COLO829 (cell line): Measurements from ENCODE around the gene RBM28.

Source experiments
- DNase-seq: peaks from one replicate; pipeline ENCODE4 v3.0.0; 2012; ENCODE audit warnings: low spot score

The RBM28 gene

DNA sequence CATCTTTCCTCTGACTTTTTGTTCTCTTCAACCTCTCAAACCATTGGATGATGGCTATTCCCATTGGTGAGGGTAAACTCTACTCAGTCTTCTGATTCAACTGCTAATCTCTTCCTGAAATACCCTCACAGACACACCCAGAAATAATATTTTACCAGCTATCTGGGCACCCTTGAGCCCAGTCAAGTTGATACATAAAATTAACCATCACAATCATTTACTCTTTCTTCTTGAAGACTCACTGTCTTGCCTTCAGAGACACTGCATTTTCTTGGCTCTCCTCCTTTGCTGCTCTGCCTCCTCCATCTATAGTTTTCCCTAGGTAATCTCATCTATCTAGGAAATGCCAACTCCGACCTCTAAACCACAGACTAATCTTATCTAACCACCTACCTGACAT lies 30.3 kb upstream of the RBM28 start:
- no peak for DNase-seq

DNA sequence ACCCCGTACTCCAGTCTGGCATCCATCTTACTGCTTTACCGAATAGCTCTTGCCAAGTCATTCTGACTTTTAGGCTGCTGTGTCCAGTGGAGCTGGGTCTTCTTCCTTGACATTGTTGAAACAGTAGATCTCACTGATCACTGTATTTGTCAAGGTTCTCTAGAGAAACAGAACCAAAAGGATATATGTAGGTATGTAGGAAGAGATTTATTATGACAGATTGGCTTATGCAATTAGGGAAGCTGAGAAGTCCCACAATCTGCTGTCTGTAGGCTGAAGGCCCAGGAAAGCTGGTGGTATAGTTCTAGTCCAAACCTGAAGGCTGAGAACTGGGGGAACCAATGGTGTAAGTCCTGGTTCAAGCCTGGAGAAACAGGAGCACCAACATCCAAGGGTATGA lies 29.9 kb upstream of the RBM28 start:
- no peak for DNase-seq

DNA sequence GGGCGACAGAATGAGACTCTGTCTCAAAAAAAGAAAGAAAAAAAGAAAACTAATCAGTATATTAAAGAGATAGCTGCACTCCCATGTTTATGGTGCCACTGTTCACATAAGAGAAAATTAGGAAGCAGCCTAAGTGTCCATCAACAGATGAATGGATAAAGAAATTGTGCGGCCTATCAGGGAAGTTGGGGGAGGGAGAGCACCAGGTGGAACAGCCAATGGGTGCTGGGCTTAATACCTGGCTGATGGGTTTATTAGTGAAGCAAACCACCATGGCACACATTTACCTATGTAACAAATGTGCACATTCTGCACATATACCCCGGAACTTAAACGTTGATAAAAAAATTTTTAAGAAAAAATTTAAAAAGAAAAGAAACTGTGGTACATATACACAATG lies 26.8 kb upstream of the RBM28 start:
- no peak for DNase-seq

DNA sequence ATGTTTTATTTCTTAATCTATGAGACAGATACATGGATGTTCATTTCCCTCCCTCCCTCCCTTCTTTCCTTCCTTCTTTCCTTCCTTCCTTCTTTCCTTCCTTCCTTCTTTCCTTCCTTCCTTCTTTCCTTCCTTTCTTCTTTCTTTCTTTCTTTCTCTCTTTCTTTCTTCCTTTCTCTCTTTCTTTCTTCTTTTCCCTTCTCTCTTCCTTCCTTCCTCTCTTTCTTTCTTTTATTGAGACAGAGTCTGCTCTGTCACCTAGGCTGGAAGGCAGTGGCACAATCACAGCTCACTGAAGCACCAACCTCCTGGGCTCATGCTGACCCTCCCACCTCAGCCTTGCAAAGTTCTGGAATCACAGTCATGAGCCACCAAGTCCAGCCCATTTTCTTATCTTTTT lies 23.3 kb upstream of the RBM28 start:
- no peak for DNase-seq

DNA sequence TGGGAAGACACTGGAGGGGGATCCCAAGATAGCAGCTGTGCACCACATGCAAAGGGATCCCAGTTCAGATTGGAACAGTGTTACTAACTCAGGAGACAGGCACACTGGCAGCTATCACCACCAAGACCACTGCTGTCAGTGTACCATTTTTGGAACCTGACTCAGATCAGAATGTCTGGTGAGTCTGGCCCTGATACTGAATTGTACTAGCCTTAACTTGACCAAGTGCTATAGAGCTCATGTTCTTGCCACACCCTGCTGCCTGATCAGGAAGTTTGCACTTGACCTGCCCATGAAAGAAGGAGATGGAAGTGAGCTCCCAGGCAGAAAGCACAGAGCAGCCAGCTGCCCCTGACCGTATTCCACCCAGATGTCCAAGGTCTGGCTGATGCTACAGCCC lies 22.6 kb upstream of the RBM28 start:
- no peak for DNase-seq

DNA sequence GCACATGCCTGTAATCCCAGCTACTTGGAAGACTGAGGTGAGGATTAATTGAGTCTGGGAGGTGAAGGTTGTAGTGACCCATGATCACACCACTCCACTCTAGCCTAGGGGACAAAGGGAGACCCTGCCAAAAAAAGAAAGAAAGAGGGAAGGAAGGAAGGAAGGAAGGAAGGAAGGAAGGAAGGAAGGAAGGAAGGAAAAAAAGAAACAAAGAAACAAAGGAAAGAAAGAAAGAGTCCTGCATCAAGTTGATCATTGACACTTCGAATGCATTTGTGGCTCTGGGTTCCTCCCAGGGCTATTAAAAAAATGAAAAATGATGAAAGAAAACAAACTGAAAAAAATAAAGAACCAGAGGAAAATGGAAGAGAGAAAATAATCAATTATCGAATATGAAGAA lies 21.7 kb upstream of the RBM28 start:
- no peak for DNase-seq

DNA sequence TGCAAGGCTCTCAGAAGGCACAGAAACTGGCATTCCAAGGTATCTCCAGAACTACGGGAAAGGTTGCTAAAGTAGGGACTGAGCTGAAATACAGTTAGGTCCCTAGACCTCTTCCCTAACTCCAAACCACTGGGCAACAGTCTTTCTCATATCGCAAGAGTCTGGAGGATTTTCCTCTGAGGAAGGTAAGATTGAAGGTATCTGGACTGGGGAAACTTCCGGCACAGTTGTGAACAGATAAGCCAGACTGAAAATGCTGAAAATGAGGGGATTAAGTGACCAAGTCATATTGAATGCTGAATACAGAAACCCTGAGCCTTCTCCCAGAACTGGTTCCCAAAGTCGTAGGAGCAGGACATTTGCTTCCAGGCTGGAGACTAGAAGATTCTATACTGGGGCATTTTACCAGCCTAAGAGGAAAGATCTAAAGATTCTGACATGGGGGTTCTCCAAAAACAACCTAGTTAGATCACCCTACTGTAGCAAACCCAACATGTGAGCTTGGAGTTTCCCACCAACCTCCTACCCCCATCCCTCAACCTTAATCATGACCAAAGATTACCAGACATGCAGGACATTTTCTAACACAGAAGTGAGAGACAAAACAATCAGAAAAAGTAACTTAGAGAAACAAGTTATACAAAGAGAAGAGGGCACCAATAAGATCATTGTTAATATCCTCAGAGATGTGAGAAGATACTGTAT lies 20.6 kb upstream of the RBM28 start:
- DNase-seq: no peak

DNA sequence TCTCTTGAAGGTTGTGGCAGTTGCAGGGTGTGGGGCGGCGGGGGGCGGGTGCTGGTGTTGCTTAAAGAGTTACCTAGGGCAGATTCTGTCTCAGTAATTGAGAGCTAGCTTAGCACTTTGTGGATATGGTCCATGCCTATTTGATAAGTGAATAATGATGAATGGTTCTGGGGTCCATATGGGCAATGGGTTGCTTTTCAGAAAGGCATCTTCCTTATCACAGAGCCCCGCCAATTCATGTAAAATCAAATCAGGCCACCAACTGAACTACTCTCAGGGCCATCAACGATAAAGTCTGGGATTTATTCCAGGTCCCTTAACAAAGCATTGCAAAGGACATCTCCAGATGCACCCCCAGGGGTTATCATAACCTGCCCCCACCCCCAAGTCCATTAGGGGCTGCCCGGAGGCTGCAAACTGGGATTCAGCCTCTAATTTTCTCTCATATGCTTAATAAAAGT lies 19.6 kb upstream of the RBM28 start:
- no peak for DNase-seq

DNA sequence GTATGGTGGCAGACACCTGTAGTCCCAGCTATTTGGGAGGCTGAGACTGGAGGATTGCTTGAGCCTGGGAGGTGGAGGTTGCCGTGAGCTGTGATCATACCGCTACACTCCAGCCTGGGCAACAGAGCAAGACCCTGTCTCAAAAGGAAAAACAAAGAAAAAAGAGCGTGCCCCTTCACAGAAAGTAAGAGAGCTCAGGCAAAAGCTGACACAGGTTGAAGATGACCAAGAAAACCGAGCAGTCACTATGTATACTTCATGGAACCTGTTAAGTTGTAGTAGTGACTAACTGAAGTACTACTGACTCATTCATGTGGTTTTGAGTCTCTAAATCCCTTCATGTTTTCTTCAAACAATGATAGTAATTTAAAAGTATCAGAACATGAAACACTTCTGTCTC lies 19.0 kb upstream of the RBM28 start:
- DNase-seq: no peak

DNA sequence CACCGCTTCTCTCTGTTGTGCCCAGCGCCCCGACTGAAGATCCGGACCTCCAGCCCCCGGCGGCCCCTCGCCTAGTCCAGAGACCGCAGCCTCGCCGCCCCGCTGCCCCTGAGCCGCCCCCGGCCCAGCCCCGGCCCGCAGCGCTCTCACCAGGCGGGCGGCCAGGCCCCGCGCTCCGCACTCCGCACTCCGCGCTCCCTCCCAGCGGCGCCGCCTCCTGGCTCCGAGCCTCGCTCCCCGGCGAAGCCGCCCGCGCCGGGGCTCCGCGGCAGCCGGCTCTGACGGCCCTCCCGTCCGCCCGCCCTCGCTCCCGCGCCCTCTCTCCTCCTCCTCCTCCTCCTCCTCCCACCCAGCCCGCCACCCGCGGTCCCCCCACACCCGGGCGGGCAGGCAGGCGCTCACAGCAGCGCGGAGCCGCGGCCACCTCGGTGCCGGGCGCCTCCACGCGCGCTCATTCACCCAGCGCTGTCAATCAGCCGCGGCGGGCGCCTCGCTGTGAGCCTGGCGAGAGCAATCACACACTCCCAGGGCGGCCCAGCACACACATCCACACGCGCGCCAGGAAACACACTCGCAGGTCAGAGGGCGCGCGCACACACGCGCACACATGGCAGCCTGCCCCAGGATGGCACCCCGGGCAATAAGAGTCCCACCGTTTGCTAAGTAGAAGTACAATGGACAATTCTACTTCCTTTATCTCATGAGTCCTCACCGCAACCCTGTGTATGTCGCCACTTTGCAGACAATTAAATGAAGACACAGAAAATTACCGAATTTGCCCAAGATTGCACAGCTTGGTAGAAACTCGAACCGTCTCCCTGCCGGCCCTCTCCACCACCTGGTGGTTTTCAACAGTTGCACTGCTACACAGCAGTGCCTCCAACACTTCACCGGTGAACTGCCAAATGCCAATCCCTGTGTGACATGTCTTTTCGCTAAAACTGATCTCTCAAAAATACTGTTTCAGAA lies 18.0 kb upstream of the RBM28 start, which contains the start of gene PRRT4:
TSS of gene PRRT4 (minus strand) at position 280 of the 969 bp plus-strand sequence.
- DNase-seq: no peak

DNA sequence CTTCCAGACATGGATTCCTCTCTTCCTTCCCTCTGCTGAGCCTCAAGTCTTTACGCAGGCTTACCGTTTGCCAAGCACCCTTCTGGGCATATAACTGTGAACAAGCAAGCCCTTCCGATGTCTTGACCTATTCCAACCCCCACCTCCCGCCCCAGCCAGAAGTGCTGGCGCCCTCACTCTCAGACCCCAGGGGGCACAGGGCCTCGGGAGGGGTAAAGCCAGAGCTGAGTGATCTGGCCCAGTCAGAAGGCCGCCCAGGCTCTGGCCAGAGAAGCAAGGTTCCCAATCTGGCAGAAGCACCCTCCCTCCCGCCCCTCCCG lies 16.6 kb upstream of the RBM28 start:
- no peak for DNase-seq

DNA sequence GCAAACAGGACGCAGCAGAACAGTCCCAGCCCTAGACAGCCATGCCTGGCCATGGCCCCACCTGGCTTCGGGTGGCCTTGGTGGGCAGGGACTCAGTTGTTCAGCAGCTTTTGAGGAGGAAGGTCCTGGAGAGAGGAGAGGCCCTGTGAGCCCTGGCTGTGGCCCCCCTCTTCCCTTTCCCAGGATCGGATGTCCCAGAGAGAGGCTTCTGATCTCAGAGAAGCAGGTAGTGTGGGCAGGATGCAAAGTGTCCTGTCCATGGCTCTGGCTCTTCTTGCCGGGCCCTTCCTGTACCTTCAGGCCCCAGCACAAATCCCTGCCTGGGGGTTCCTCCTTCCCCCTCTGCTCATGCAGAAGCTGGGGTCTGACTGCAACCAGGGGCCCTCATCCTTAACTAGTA lies 16.2 kb upstream of the RBM28 start:
- DNase-seq: no peak

DNA sequence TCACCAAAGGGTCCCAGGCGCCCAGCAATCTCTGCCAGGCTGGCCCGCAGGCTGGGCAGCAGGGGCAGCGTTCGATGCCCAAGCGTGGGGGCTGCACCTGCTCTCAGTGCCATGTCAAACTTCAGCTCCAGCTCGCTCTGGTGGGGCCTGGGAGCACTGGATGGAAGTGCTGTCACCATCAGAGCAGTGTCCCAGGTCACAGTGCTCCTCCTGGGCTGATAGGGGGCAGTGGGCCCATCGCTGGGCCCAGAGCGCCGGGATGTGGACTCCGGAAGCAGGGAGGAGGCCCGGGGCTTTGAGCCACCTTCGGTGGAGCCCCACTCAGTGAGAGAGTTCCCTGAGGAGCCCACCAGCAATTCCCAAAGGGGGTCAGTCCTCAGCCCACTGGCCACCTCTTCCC lies 15.6 kb upstream of the RBM28 start:
- DNase-seq: no peak

DNA sequence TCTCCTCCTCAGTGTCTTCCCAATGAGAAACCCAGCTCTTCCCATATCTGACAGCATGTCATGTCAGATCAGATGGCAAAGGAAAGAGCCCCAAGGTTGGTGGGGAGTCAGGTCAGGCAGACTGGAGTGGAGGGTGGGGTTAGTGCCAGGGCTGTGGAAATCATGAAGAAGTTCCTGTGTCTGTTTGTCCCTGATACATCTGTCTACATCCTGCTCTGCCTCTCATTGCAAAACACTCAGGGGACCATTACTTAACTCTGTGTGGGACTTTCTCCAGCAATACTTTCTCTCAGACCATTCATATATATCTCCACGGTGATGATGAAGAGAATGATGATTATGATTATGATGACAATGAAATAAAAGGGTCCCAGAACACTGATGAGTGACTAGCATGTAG lies 14.5 kb upstream of the RBM28 start:
- DNase-seq: no peak

DNA sequence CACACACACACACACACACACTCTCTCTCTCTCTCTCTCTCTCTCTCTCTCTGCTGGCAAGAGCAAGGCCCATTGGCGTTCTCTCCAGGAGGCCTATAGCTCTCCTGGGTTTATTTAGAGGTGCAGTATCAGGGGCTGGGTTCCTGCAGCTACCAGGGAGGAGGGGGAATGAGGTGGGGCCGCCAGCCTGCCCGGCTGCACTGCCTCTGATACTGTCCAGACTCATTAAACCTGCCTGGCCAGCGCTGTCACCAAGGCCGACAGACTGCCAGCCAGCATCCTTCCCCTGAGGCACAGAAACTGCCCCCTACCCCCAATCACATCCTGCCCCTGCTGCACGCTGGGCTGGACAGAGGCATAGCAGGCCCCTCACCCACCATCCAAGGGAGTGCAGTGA lies 13.5 kb upstream of the RBM28 start:
- DNase-seq: no peak

DNA sequence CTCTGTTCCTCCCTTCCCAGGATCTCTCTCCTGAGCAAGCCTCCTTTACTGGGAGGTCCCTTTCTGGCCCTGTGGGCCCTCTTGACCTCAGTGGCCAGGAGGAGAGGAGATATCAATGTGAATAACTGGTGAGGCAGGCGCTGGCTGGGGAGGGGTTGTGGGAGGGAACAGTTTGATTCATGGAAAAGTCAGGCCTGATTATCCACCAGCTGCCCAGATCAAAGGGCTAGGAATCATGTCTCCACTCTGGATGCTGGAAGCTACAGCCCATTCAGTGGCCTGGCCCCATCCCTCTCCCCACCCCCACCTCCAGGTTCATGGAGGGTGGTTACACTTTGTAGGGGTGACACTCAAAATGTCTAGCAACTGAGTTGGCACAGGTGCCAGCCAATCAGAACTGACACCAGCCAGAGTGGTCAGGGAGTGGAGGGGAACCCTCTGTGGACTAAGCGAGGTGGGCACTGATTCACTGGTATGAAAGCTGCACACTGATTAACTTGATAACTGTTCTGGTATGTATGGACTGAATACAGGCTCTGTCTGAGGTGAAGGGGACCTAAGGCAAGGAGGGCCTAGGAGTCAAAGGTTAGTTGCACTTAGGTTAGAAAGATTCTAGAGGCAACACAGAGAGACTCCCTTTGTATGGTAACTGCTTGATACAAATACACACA lies 13.0 kb upstream of the RBM28 start:
- no peak for DNase-seq

DNA sequence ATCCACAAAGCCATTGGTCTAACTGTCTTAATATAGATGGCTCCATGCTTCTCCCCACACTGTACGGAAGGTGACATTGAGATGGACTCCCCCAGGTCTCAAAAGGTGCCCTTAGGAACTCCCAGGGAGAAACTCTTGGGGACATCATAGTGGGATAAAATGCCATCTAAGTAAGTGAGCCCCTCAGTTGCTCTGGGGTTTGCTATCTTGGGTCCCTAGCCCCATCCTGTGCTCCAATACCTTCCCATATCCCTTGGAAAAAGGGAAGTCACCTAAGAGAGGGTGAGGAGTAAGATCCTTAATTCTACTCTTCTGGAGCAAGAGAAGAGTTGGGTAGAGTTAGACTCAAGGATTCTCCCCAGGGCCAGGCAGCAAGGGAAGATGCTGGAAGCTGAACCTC lies 9.9 kb upstream of the RBM28 start:
- no peak for DNase-seq

DNA sequence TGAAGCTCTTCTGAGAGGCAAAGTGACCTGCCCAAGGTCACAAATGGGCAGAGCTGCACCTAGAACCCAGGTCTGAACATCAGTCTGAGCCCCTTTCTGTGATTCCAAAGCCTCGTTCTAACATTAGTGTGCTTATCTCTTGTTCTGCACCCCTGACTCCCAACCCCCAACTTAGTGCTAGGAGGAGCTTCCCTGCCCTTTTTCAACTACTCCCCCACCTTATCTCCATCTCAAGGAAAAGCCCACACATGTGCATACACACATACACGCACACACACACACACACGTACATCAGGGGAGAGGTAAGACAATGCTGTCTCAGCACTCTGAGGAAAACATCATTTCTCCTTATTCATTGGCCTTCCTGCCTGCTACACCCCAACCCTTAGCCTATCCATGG lies 9.5 kb upstream of the RBM28 start:
- no peak for DNase-seq

DNA sequence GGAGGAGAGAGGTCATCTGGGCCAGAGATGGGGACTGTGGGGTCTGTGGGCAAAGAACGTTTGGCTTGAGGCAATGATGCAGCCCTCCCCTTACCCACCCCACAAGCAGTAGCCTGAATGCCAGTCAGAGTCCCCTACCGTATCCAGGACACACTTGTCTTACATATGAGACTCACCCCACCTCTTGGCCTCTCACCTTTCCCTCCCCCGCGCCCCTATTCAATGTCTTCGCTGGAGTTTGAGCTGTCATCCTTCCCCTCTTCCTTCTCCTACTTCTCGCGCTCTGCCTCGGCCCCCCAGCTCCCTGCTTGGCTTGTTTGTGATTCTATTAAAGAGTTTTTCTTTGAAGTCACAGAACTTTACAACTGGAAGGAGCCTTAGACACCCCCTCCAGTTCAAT lies 8.9 kb upstream of the RBM28 start:
- no peak for DNase-seq

DNA sequence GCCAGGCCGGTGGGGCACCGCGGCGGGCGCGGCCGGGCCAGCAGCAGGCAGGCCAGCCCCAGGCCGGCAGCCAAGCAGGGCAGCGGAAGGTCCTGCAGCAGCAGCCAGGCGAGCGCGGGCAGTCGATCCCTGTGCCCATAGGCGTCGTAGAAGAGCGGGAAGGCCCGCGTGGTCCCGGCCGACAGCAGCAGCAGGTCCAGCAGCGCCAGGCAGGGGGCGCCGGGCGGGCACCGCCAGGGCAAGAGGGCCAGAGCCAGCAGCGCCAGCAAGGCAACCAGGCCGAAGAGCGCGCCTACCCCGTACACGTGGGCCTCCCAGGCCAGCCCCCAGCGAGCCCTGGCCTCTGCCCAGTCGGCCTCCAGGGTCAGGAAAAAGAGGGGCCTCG lies 8.4 kb upstream of the RBM28 start:
- no peak for DNase-seq

DNA sequence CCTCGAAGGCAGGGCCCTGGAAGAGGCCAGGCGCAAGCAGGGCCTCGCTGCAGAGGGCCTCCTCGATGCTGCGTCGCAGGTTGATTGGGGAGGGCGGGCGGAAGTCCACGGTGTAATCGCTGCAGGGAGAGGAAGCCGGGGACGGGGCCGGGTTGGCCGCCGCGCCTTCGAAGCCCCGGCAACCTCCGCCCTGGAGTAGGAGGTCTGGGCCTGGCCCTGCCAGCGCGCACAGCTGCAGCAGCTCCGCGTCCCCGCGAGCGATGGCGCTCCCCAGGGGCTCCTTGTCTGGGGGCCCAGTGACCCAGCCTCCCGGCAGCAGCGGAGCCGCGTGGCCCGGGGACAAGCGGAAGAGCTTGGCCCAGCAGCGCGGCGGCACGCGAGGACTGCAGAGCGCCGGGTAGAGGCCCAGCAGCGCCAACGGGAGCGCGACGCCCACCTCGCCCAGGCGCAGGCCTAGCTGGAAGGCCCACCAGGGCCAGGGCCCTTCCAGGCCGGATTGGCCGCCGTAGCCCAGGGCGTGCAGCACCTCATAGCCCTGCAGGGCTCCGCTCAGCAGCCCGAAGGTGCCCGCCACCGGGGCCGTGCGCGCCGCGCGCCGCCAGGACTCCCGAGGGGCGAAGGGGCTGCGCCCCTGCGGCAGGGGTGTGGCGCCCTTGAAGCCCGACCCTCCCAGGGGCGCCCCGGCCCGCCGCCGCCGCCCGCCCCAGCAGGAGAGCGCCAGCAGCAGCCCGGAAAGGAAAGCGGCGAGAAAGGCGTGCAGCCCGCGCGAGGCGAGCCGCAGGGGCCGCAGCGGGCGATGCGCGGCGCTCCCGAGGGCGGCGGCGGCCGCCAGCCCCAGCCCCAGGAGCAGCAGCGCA lies 7.8 kb upstream of the RBM28 start:
- DNase-seq: no peak

DNA sequence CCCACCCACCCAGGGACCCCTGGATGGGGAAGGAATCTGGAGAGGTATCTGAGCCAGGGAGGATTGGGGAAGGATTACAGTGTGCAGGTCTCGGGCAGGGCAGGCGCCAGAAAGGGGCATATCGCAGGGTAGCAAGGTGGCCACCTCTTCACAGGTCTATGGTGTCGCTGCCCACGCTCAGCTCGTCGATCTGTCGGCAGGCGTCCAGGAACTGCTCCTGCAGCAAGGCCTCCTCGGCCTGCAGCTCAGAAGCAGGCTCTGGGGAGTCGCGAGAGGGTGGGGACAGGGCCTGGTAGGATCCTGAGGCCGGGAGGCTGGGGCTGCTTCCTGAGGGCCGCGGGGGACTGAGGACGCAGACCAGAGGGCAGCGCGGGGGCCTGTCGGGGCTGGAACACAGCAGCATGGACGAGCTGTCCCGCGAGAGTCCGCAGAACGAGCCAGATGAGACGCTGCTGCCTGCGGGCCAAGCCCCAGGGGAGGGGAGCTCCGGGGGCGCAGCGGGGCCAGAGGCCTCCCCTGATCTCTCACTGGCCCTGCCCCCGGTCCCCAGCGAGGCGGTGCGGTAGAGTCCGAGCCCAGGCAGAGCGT lies 7.1 kb upstream of the RBM28 start:
- no peak for DNase-seq
